Astrocyte (in vitro differentiated cells and primary cell): ENCODE results near the gene CPEB2. TPM values are rescaled to one million over a fixed set of nuclear protein-coding genes. Genes with fewer than 3 reads are reported as not detected.
A peak's percentile ranks its signal among the peaks of the same experiment; 100 is the strongest.

Experiments used
- DNase-seq: peaks from one replicate; pipeline ENCODE4 v3.0.0-alpha.2; 2010; ENCODE audit warnings: low read depth
- FAIRE-seq: peaks from 2 replicates; lab custom pipeline; 2011; peaks lifted over from hg19 to GRCh38; lab: Jason Lieb, UNC
- H2AFZ ChIP-seq: 2 replicates; pipeline ENCODE4 v1.6.0; 2012; ENCODE audit warnings: low read depth, low read length, inconsistent platforms
- H3K27ac ChIP-seq: 2 replicates; pipeline ENCODE4 v1.5.1; 2011; ENCODE audit warnings: low read depth, low read length, inconsistent platforms
- H3K27me3 ChIP-seq: 2 replicates; pipeline ENCODE4 v1.6.0; 2011; ENCODE audit warnings: low read length, inconsistent platforms; ENCODE audit not compliant: insufficient read depth
- H3K36me3 ChIP-seq: 2 replicates; pipeline ENCODE4 v1.5.1; 2011; ENCODE audit warnings: low read length, inconsistent platforms; ENCODE audit not compliant: insufficient read depth
- H3K4me1 ChIP-seq: 2 replicates; pipeline ENCODE4 v1.5.1; 2011; ENCODE audit warnings: low read length, inconsistent platforms; ENCODE audit not compliant: insufficient read depth
- H3K4me2 ChIP-seq: 2 replicates; pipeline ENCODE4 v1.6.0; 2012; ENCODE audit warnings: low read length, inconsistent platforms
- H3K4me3 ChIP-seq: 2 replicates; pipeline ENCODE4 v1.5.1; 2011; ENCODE audit warnings: low read depth, mild to moderate bottlenecking, low read length, inconsistent platforms; ENCODE audit not compliant: insufficient read depth
- H3K79me2 ChIP-seq: 2 replicates; pipeline ENCODE4 v1.6.0; 2012; ENCODE audit warnings: mild to moderate bottlenecking, low read length, inconsistent platforms; ENCODE audit not compliant: insufficient read depth
- H3K9ac ChIP-seq: 2 replicates; pipeline ENCODE4 v1.6.0; 2012; ENCODE audit warnings: mild to moderate bottlenecking, low read length, inconsistent platforms
- H3K9me3 ChIP-seq: 2 replicates; pipeline ENCODE4 v1.5.1; 2012; ENCODE audit warnings: low read depth, mild to moderate bottlenecking, low read length, inconsistent platforms; ENCODE audit not compliant: insufficient read depth
- H4K20me1 ChIP-seq: 2 replicates; pipeline ENCODE4 v1.6.0; 2012; ENCODE audit warnings: low read length, inconsistent platforms; ENCODE audit not compliant: insufficient read depth
- H3K27ac Mint-ChIP-seq: one replicate; pipeline ENCODE4 v1.8.0; 2021; ENCODE audit warnings: mild to moderate bottlenecking, mixed read lengths; ENCODE audit not compliant: unreplicated experiment
- H3K27me3 Mint-ChIP-seq: one replicate; pipeline ENCODE4 v1.8.0; 2021; ENCODE audit warnings: low read depth, mixed read lengths; ENCODE audit not compliant: unreplicated experiment
- H3K36me3 Mint-ChIP-seq: one replicate; pipeline ENCODE4 v1.8.0; 2021; ENCODE audit warnings: low read depth, mixed read lengths; ENCODE audit not compliant: unreplicated experiment
- H3K4me1 Mint-ChIP-seq: one replicate; pipeline ENCODE4 v1.8.0; 2021; ENCODE audit warnings: low read depth, mixed read lengths; ENCODE audit not compliant: unreplicated experiment
- H3K4me3 Mint-ChIP-seq: one replicate; pipeline ENCODE4 v1.8.0; 2021; ENCODE audit warnings: mild to moderate bottlenecking, moderate library complexity, mixed read lengths; ENCODE audit not compliant: unreplicated experiment
- H3K9me3 Mint-ChIP-seq: one replicate; pipeline ENCODE4 v1.8.0; 2021; ENCODE audit warnings: mild to moderate bottlenecking, mixed read lengths; ENCODE audit not compliant: unreplicated experiment
- EZH2 ChIP-seq: IDR thresholded peaks from 2 replicates; pipeline ENCODE4 v1.6.1; 2012; ENCODE audit warnings: mild to moderate bottlenecking, low read length, inconsistent platforms; ENCODE audit not compliant: insufficient read depth
- total RNA-seq: library from RNA; stranded (reverse); gene quantifications from 2 replicates; pipeline ENCODE4 v1.2.1, GENCODE V29; 2021
- TF ChIP-seq, protein P1 (sequence below): IDR thresholded peaks from 2 replicates; pipeline ENCODE4 v1.5.1; 2011; ENCODE audit warnings: low read depth, mild to moderate bottlenecking, inconsistent platforms, low read length, moderate library complexity; ENCODE audit not compliant: insufficient read depth

Gene CPEB2
- total RNA-seq, 1 donor from 2014 or later, result 47.3 TPM

DNA sequence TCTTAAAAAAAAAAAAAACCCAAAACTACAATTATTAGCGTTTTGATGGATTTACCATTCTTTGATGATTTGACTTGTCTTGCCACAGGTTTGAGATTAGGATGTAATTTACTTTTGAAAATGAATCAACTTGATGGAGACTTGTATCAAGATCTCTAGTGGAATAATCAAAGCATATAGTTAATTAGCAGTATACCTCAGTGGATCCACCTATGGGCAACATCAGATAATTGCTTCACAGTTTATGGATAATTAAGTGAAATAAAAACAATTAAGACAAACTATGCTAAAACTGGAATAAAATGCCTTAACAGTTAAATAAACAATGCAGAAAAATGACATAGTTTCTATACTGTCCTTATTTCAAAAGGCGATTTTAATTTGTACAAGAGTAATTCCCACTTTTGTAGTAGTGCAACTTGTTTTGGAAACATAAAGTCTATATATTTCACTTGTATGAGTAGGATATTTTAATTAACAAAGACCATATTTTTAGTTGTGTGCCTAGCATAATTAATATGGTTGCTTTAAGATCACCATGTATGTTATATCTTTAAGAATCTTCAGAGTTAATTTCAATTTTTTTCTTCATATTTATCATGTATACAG lies 4.2 kb downstream of the CPEB2 start:
- H3K4me3 ChIP-seq, result peak overlapping the region; percentile 85
- H3K9me3 Mint-ChIP-seq, result peaks cover 2% of the 10 kb centered on the region
- H2AFZ ChIP-seq, result no peak overlapping the region
- H3K9me3 ChIP-seq, result no peaks in the 10 kb centered on the region
- peaks cover 29% of the 10 kb centered on the region for H3K36me3 ChIP-seq
- peak overlapping the region; percentile 85 for H3K4me2 ChIP-seq
- H3K79me2 ChIP-seq, result peaks cover 74% of the 10 kb centered on the region
- H3K27me3 ChIP-seq, result no peaks in the 10 kb centered on the region
- peak overlapping the region; percentile 62 for H3K27ac Mint-ChIP-seq
- peak overlapping the region; percentile 93 for H3K4me3 Mint-ChIP-seq
- H3K27ac ChIP-seq, result no peak overlapping the region
- H4K20me1 ChIP-seq, result peaks cover 45% of the 10 kb centered on the region
- TF ChIP-seq EZH2, result no peak
- TF ChIP-seq, protein P1, sequence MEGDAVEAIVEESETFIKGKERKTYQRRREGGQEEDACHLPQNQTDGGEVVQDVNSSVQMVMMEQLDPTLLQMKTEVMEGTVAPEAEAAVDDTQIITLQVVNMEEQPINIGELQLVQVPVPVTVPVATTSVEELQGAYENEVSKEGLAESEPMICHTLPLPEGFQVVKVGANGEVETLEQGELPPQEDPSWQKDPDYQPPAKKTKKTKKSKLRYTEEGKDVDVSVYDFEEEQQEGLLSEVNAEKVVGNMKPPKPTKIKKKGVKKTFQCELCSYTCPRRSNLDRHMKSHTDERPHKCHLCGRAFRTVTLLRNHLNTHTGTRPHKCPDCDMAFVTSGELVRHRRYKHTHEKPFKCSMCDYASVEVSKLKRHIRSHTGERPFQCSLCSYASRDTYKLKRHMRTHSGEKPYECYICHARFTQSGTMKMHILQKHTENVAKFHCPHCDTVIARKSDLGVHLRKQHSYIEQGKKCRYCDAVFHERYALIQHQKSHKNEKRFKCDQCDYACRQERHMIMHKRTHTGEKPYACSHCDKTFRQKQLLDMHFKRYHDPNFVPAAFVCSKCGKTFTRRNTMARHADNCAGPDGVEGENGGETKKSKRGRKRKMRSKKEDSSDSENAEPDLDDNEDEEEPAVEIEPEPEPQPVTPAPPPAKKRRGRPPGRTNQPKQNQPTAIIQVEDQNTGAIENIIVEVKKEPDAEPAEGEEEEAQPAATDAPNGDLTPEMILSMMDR, result peak; percentile 23
- peaks cover 19% of the 10 kb centered on the region for H3K4me1 Mint-ChIP-seq
- peak overlapping the region; percentile 93 for H3K9ac ChIP-seq
- H3K27me3 Mint-ChIP-seq, result no peaks in the 10 kb centered on the region
- peaks cover 12% of the 10 kb centered on the region for H3K36me3 Mint-ChIP-seq
- FAIRE-seq (peak; percentile 43), DNase-seq (peak; percentile 10)
- peaks cover 3% of the 10 kb centered on the region for H3K4me1 ChIP-seq

DNA sequence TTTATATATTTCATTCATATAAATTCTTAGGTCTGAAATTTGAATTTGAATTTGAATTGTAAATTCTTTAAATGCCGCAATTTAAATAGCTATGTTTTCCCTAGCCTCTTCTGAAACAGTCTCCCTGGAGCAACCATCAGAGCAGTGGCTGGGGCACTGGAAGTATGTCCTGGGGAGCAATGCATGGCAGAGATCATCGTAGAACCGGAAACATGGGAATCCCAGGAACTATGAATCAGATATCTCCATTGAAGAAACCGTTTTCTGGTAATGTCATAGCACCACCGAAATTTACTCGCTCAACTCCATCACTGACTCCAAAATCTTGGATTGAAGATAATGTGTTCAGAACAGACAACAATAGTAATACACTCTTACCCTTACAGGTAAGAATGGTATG lies 4.9 kb downstream of the CPEB2 start:
- H3K4me3 Mint-ChIP-seq, result peak overlapping the region; percentile 93
- Histone ChIP-seq H3K4me1 (peaks cover 3% of the 10 kb centered on the region), H3K4me3 (no peak overlapping the region), H3K79me2 (peaks cover 81% of the 10 kb centered on the region), H3K9me3 (no peaks in the 10 kb centered on the region), H3K4me2 (peak overlapping the region; percentile 36), H3K9ac (no peak overlapping the region), H4K20me1 (peaks cover 52% of the 10 kb centered on the region), H3K27ac (no peak overlapping the region), H2AFZ (no peak overlapping the region), H3K36me3 (peaks cover 32% of the 10 kb centered on the region), H3K27me3 (no peaks in the 10 kb centered on the region)
- no peak for DNase-seq
- no peaks in the 10 kb centered on the region for H3K27me3 Mint-ChIP-seq
- no peak for FAIRE-seq
- peak overlapping the region; percentile 62 for H3K27ac Mint-ChIP-seq
- peaks cover 12% of the 10 kb centered on the region for H3K36me3 Mint-ChIP-seq
- peaks cover 2% of the 10 kb centered on the region for H3K9me3 Mint-ChIP-seq
- no peak for TF ChIP-seq EZH2
- TF ChIP-seq, protein P1, result no peak
- peaks cover 23% of the 10 kb centered on the region for H3K4me1 Mint-ChIP-seq

DNA sequence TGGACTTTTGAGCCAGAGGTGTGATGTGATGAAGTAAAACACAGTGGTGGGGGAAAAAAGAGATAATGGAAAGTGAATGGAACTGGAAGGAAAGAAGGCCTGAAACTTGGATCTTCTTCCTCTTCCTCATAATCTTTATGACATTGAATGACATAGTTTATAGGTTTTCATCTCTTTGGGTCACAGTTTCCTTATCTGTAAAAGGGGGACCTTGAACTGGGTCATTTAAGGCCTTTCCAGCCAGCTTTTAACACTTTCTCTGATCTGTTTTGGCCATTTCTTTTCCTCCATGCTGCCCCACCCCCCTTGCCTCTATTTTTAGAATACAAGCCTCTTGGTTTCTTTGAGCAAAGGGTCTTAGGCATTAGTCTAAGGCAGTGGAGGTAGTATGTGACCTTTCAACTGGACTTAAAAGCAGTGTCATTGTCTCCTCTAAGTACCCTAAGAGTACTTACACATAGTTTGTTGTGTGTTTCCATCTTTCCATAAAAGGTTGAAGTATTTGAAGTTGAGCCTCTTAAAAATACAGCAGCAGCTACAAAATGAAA lies 7.8 kb downstream of the CPEB2 start:
- Histone ChIP-seq H3K27ac (no peak overlapping the region), H3K4me1 (peaks cover 3% of the 10 kb centered on the region), H3K79me2 (peaks cover 95% of the 10 kb centered on the region), H3K9me3 (no peaks in the 10 kb centered on the region), H3K4me2 (no peak overlapping the region), H2AFZ (no peak overlapping the region), H3K36me3 (peaks cover 39% of the 10 kb centered on the region), H3K27me3 (no peaks in the 10 kb centered on the region), H3K9ac (no peak overlapping the region), H4K20me1 (peaks cover 58% of the 10 kb centered on the region), H3K4me3 (no peak overlapping the region)
- H3K9me3 Mint-ChIP-seq, result no peaks in the 10 kb centered on the region
- TF ChIP-seq EZH2, result no peak
- TF ChIP-seq, protein P1, result no peak
- H3K27me3 Mint-ChIP-seq, result no peaks in the 10 kb centered on the region
- peak overlapping the region; percentile 75 for H3K4me3 Mint-ChIP-seq
- H3K4me1 Mint-ChIP-seq, result peaks cover 26% of the 10 kb centered on the region
- DNase-seq, result no peak
- peaks cover 12% of the 10 kb centered on the region for H3K36me3 Mint-ChIP-seq
- H3K27ac Mint-ChIP-seq, result peak overlapping the region; percentile 41
- FAIRE-seq, result no peak
